Measurements from ENCODE around the gene HSPD1. TPM values are rescaled to one million over a fixed set of nuclear protein-coding genes. Genes with fewer than 3 reads are reported as not detected.
"Not testable (repeated sequence)": the region's sequence is repeated elsewhere in the genome, so short reads cannot be mapped to it uniquely, and the experiment has no call there.

Gene HSPD1
- total RNA-seq, 1 experiment from 2014 or later: 877 TPM

DNA sequence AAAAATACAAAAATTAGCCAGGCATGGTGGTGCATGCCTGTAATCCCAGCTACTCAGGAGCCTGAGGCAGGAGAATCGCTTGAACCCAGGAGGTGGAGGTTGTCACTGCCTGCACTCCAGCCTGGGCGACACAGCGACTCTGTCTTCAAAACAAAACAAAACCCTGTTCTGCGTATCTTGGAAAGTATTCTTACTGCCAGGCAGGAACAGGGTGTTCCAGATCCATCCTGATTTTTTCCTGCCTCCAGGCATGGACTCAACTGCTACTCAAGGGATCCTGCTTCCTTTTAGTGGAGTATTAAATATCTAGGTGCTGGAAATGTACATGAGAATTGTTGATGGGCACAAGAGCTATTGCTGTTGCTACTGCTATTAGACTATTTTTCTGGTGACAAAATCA is 12.3 kb downstream of the HSPD1 start:
- no peaks in the 10 kb centered on the region for H3K4me1 Mint-ChIP-seq (ENCODE audit: low read depth, unreplicated experiment)
- ChIA-PET CTCF (no interaction called here), POLR2A (no interaction called here)
- H3K9me3 ChIP-seq: peaks cover 9% of the 10 kb centered on the region
- no peaks in the 10 kb centered on the region for H3K27me3 ChIP-seq (replicated peaks; ENCODE audit: control insufficient read depth, insufficient read depth, low read length)
- peaks cover 10% of the 10 kb centered on the region for H3K9me3 Mint-ChIP-seq (ENCODE audit: unreplicated experiment)
- H3K4me3 ChIP-seq (ENCODE audit: low read depth, low read length): no peak overlapping the region
- H3K27ac Mint-ChIP-seq (ENCODE audit: unreplicated experiment): no peak overlapping the region
- no peaks in the 10 kb centered on the region for H3K27me3 Mint-ChIP-seq (ENCODE audit: insufficient read depth, unreplicated experiment)
- TF ChIP-seq, protein P1, sequence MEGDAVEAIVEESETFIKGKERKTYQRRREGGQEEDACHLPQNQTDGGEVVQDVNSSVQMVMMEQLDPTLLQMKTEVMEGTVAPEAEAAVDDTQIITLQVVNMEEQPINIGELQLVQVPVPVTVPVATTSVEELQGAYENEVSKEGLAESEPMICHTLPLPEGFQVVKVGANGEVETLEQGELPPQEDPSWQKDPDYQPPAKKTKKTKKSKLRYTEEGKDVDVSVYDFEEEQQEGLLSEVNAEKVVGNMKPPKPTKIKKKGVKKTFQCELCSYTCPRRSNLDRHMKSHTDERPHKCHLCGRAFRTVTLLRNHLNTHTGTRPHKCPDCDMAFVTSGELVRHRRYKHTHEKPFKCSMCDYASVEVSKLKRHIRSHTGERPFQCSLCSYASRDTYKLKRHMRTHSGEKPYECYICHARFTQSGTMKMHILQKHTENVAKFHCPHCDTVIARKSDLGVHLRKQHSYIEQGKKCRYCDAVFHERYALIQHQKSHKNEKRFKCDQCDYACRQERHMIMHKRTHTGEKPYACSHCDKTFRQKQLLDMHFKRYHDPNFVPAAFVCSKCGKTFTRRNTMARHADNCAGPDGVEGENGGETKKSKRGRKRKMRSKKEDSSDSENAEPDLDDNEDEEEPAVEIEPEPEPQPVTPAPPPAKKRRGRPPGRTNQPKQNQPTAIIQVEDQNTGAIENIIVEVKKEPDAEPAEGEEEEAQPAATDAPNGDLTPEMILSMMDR (IDR thresholded peaks at IDR 0.05; ENCODE audit: insufficient read depth in 1 of 2, low read depth in 1 of 2, low read length in 1 of 2, severe bottlenecking in 1 of 2, unreplicated experiment in 1 of 2): no peak
- DNase-seq: no peak
- peaks cover 94% of the 10 kb centered on the region for H3K36me3 Mint-ChIP-seq (ENCODE audit: insufficient read depth, unreplicated experiment)
- intact Hi-C loops (cut with micrococcal nuclease; ENCODE audit: unreplicated experiment): no loop called here
- BruUV-seq (replicated peaks): no TSS peak
- H3K36me3 ChIP-seq (ENCODE audit: control insufficient read depth, insufficient read depth, low read length): peaks cover 2% of the 10 kb centered on the region; the same call in 1 of the 2 replicates
- no peaks in the 10 kb centered on the region for H3K4me1 ChIP-seq
- H3K4me3 Mint-ChIP-seq (ENCODE audit: unreplicated experiment): no peak overlapping the region

DNA sequence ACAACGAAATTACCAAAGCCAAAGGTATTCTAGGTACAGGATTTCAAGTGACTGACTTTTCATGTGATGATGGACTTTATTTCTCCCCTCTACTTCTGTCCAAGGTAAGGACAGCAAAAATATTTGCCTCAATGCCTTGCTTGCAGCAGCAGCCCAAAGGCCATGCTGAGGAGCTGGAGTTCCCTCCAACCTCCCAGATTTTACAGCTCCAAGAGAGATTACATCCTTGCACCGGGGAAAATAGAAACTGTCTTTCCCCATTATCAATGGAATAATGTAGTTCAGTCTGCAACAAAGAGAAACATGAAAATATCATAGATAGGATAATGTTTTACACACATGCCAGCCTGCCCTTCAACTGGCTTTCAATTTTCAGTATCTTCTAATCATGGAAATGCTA is 13.5 kb downstream of the HSPD1 start:
- POLR2A ChIA-PET: no interaction called here
- TF ChIP-seq, protein P1 (IDR thresholded peaks at IDR 0.05; ENCODE audit: insufficient read depth in 1 of 2, low read depth in 1 of 2, low read length in 1 of 2, severe bottlenecking in 1 of 2, unreplicated experiment in 1 of 2): no peak
- no peaks in the 10 kb centered on the region for H3K27me3 Mint-ChIP-seq (ENCODE audit: insufficient read depth, unreplicated experiment)
- H3K9me3 Mint-ChIP-seq (ENCODE audit: unreplicated experiment): peaks cover 10% of the 10 kb centered on the region
- 0 out of 2 replicates have a peak, but pooled peaks cover 4% of the 10 kb centered on the region for H3K4me1 ChIP-seq
- peaks cover 94% of the 10 kb centered on the region for H3K36me3 Mint-ChIP-seq (ENCODE audit: insufficient read depth, unreplicated experiment)
- H3K9me3 ChIP-seq: peaks cover 9% of the 10 kb centered on the region
- H3K4me3 ChIP-seq (ENCODE audit: low read depth, low read length): no peak overlapping the region
- H3K27ac Mint-ChIP-seq (ENCODE audit: unreplicated experiment): no peak overlapping the region
- H3K36me3 ChIP-seq (ENCODE audit: control insufficient read depth, insufficient read depth, low read length): peaks cover 2% of the 10 kb centered on the region; the same call in 1 of the 2 replicates
- no peak for DNase-seq
- no peaks in the 10 kb centered on the region for H3K4me1 Mint-ChIP-seq (ENCODE audit: low read depth, unreplicated experiment)
- BruUV-seq (replicated peaks): no TSS peak
- intact Hi-C loops (cut with micrococcal nuclease; ENCODE audit: unreplicated experiment): no loop called here
- CTCF ChIA-PET: no interaction called here
- H3K4me3 Mint-ChIP-seq (ENCODE audit: unreplicated experiment): no peak overlapping the region
- H3K27me3 ChIP-seq (replicated peaks; ENCODE audit: control insufficient read depth, insufficient read depth, low read length): no peaks in the 10 kb centered on the region

DNA sequence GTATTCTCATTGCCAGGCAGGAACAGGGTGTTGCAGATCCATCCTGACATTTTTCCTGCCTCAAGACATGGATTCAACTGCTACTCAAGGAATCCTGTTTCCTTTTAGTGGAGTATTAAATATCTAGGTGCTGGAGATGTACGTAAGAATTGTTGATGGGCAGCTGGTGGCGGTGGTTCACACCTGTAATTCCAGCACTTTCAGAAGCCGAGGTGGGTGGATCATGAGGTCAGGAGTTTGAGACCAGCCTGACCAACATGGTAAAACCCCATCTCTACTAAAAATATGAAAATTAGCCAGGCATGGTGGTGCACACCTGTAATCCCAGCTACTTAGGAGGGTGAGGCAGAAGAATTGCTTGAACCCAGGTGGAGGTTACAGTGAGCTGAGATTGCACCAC is 15.4 kb downstream of the HSPD1 start:
- H3K4me3 Mint-ChIP-seq (ENCODE audit: unreplicated experiment); BruUV-seq (replicated peaks); H3K9me3 ChIP-seq; H3K27me3 ChIP-seq (replicated peaks; ENCODE audit: control insufficient read depth, insufficient read depth, low read length); H3K9me3 Mint-ChIP-seq (ENCODE audit: unreplicated experiment); H3K27me3 Mint-ChIP-seq (ENCODE audit: insufficient read depth, unreplicated experiment); H3K4me1 ChIP-seq; CTCF ChIA-PET; H3K4me3 ChIP-seq (ENCODE audit: low read depth, low read length); H3K36me3 ChIP-seq (ENCODE audit: control insufficient read depth, insufficient read depth, low read length); intact Hi-C loops (cut with micrococcal nuclease; ENCODE audit: unreplicated experiment); H3K4me1 Mint-ChIP-seq (ENCODE audit: low read depth, unreplicated experiment); DNase-seq: not testable (repeated sequence)
- H3K27ac Mint-ChIP-seq (ENCODE audit: unreplicated experiment): peak overlapping the region; percentile 34
- POLR2A ChIA-PET: interaction anchor here (1.1 kb wide), 1 partner anchor 31 kb away, joined by 3 read pairs; the partner anchor contains the start of gene COQ10B
- H3K36me3 Mint-ChIP-seq (ENCODE audit: insufficient read depth, unreplicated experiment): peaks cover 77% of the 10 kb centered on the region

All from Caco-2 (cell line).